HFF-Myc (cell line): ENCODE results near the gene ZNF474.

Experiments
- DNase-seq: peaks from one replicate; pipeline ENCODE4 v3.0.0-alpha.2; 2011; ENCODE audit warnings: low read depth; ENCODE audit errors: extremely low read depth
- H3K4me3 ChIP-seq: replicated peaks from 2 replicates; pipeline ENCODE4 v1.5.1; 2011; ENCODE audit warnings: low read depth, mild to moderate bottlenecking, control low read depth, low read length
- CTCF ChIP-seq: IDR thresholded peaks from 2 replicates; pipeline ENCODE4 v1.5.1; 2012; ENCODE audit warnings: mild to moderate bottlenecking, low read depth, low read length, control low read depth; ENCODE audit errors: missing control alignments

Gene ZNF474

GRCh38 chr5:122162100-122162638 lies 32.8 kb downstream of the ZNF474 start:
- TF ChIP-seq CTCF, result no peak
- no peak overlapping the region for H3K4me3 ChIP-seq
- DNase-seq, result no peak

- DNase-seq, result no peak
- H3K4me3 ChIP-seq, result no peak overlapping the region
- TF ChIP-seq CTCF, result no peak
Measured at GRCh38 chr5:122163121-122164069, 34.0 kb downstream of the ZNF474 start.

GRCh38 chr5:122164070-122164435 lies 34.7 kb downstream of the ZNF474 start:
- H3K4me3 ChIP-seq, result no peak overlapping the region
- no peak for TF ChIP-seq CTCF
- no peak for DNase-seq

GRCh38 chr5:122164831-122165558 lies 35.6 kb downstream of the ZNF474 start:
- TF ChIP-seq CTCF, result no peak
- H3K4me3 ChIP-seq, result no peak overlapping the region
- DNase-seq, result no peak

- no peak for DNase-seq
- no peak for TF ChIP-seq CTCF
Measured at GRCh38 chr5:122165559-122166078, 36.3 kb downstream of the ZNF474 start.

GRCh38 chr5:122169350-122170103 lies 40.2 kb downstream of the ZNF474 start:
- TF ChIP-seq CTCF, result no peak
- no peak for DNase-seq

More at GRCh38 chr5:122165559-122166078, 36.3 kb downstream of the ZNF474 start:
- no peak overlapping the region for H3K4me3 ChIP-seq

More at GRCh38 chr5:122169350-122170103, 40.2 kb downstream of the ZNF474 start:
- H3K4me3 ChIP-seq, result no peak overlapping the region
